Activated CD8-positive, alpha-beta memory T cell treated with anti-CD3 and anti-CD28 coated beads for 48 hours (primary cell): ENCODE data around the gene LRCH4.

Experiments
- DNase-seq, 3 experiments: peaks; one replicate each; pipeline ENCODE4 v3.0.0-alpha.2; 2020; ENCODE audit warnings: low read depth in 2 of 3, low spot score in 2 of 3

Gene LRCH4

GRCh38 chr7:100583132-100584053 lies 2.5 kb downstream of the LRCH4 start:
- DNase-seq = no peak

- DNase-seq = no peak
These were observed 3.3 kb downstream of the LRCH4 start for GRCh38 chr7:100582650-100583049.

- DNase-seq = no peak
These were observed 3.8 kb downstream of the LRCH4 start for GRCh38 chr7:100582041-100582579.

DNA sequence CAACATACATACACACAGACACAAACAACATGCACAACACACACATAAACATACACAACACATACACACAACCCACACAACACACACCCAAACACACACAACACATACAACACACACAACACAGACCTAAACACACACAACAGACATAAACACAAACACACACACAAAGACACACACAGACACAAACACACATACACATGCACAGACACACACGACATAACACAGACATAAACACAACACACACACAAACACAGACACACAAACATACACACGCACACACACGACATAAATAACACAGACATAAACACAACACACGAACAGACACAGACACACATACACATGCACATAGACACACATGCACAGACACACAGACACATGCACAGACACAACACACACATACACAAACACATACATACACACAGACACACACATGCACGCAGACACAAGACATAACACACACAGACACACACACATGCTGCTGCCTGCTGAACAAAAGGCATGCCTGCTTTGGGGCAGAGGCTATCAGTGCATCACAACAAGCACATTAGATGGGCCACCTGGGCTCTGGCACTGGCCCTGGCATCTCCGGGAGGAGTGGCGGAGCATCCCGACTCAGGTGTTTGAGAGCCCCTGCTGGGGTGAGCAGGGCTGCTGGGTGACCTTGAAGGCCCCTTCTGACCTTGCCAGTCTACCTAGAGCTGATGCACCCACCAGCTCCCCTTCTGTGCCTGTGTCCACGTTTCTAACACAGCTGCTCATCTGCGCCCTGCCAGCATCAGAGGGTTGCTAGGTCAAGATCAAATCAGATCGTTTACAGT lies 5.3 kb downstream of the LRCH4 start:
- no peak for DNase-seq

DNA sequence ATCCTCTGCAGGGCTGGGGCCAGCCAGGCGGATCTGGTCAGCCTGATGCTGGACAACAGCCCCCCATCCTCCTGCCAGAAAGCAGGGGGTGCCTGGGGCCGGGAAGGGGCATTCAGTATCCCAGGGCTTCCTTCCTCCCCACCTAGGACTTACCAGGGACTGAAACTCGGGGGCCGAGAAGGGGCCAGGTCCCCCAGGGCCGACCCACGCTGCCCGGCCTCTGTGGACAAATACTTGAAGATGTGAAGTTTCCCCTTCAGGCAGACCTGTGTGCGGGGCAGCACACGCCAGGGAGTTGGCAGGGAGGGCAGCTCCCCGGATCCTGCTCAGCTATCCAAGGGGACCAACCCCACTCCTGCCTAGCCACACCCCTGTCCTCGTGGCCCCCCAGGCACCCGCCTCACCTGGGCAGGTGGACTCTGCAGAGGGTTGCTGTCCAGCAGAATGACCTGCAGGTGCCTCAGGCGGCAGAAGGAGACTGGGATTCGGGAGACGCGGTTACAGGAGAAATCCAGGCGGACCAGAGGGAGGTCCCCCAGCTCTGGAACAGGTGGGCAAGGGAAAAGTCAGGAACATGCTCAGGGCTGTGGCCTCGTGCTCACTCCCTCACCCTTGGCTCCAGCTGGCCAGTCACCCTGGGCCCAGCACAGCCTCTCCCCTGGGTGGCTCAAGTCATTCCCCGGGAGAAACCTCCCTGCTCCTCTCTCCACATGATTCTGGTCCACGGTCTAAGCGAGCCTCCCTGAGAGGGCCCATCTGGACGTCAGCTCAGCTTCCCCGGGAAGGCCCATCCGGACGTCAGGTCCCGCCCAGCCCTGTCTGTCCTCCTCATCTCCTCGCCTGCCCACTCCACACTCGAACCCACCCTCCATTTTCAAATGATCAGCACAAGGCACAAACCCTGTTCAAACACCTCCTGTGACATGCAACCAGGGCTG lies 7.4 kb downstream of the LRCH4 start:
- DNase-seq = no peak

- no peak for DNase-seq
These were observed 8.4 kb downstream of the LRCH4 start for GRCh38 chr7:100577507-100577906.

- DNase-seq = no peak
These were observed 8.8 kb downstream of the LRCH4 start for GRCh38 chr7:100577103-100577502.

- no peak for DNase-seq
These were observed 9.4 kb downstream of the LRCH4 start for GRCh38 chr7:100576384-100576993.

GRCh38 chr7:100575746-100576383 lies 10.1 kb downstream of the LRCH4 start:
- DNase-seq = no peak

- no peak for DNase-seq
These were observed 10.7 kb downstream of the LRCH4 start for GRCh38 chr7:100575206-100575631.

DNA sequence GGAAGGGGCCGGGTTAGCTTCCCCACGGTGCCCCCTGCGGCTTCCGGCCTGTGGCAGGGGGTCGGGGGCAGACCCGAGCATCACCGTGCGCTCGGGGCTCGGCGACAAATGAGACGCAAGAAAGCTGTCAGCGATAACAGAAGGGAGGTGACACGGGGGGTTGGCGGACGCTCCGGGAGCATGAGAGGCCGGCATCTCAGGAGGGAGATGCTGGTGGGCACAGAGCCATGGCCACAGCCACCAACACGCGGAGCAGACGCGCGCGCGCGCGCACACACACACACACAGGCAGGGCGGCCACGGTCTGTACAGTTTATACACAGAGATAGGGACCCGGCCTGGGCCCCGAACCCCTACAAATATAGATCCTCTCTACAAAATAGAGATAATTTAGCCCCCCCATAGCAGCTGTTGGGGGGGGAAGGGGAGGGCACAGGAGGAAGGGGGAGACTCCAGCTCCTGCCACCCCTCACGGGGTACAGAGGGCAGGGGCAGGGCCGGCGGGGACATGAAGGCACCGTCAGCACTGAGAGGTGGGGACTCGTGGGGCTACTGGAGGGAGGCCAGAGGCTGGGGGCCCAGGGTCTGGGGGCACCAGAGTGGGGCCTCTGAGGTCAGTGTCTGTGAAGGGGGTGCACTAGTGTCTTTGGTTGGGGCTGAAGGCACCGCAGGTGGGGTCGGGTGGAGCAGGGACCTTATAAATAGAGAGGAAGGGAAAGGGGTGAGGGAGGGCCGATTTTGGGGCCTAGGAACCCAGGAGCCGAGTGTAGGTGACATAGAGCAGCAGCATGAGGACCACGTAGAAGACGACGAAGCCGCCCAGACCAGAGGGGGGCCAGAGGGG lies 11.3 kb downstream of the LRCH4 start:
- no peak for DNase-seq

DNA sequence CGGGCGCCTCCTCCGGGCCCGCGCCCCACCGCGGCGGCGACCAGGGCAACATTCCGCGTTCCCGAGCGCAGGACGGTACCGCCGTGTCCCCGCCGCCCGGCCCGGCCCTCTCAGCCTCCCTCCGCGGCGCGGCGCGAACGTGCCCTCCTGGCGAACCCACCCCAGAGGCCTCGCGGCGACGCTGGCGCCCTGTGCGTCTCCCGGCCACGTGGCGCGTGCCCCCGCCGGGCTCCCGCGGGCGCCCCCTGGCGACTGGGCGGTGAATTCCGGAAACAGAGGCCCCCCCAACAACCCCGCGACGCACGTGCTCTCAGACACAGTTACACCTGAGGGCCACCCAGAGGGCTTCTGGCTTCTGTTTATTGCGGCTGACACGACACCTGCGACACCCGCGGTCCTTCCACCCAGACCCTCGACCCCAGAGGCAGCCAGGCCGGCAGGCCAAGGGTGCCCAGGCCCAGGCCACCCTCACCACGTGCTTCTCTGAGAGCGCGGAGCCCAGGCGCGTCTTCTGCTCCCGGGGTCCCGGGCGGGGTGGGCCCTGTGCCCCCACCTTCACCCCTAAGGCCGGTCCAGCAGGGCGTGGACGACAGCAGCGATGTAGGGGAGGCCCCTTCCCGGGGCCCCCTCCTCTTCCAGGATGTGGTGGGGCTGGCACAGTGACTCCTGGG lies 12.1 kb downstream of the LRCH4 start, which contains the start of gene SAP25:
SAP25 (minus strand) TSS at position 210 of the 671 bp plus-strand sequence; CDS start at position 52, 158 bp downstream.
- DNase-seq = no peak

- DNase-seq = no peak
These were observed 12.8 kb downstream of the LRCH4 start for GRCh38 chr7:100572949-100573675.

DNA sequence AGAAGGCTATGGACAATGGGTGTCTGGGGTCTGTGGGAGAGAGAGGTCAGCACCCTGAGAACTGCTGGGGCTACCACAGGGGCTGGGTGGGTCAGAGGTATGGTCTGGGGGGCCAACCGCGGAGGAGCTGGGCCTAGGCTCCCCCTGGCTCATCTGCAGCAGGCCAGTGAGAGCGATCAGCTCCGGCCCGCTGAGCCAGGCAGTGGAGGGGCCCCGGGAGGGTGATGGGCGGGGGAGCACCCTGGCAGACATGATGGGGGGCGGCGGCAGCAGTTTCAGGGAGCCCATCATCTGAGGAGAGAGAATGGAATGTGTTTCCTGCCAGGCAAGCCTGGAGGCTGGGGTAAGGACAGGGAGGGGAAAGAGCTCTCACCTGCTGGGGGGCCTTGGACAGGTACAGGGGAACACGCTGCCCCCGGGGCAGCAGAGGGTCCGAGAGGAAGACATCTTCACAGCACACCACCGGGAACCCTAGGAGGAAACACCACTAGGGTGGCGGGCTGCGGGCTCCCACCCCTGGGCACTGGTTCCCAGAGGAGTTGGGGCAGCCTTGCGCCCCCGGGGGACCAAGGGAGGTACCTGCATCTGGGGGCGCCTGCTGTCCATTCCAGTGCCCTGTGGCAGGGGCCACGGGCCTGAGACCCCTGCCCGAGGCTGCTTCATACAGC lies 13.5 kb downstream of the LRCH4 start:
- DNase-seq = no peak

DNA sequence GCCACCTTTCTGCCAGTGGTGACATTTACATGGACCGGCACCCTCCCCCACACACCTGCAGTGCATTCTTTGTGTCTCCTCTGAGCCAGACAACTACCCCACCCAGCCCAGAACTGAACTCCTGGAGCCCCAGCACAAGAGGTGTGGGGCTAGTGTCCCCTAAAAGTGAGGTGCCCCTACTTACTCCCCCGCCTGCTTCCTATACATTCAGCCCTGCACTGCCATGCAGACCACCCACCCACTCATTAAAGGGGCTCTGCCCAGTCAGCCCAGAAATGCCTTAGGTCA lies 14.2 kb downstream of the LRCH4 start:
- DNase-seq = no peak

GRCh38 chr7:100570954-100571828 lies 14.7 kb downstream of the LRCH4 start:
- no peak for DNase-seq
